Astrocyte of the spinal cord (primary cell): ENCODE data around the gene TET1.
"Not testable (repeated sequence)": the region's sequence is repeated elsewhere in the genome, so short reads cannot be mapped to it uniquely, and the experiment has no call there.

Experiments used
- DNase-seq: peaks from one replicate; pipeline ENCODE4 v3.0.0; 2011; ENCODE audit warnings: low read depth, low spot score
- H3K4me3 ChIP-seq: 2 replicates; pipeline ENCODE4 v1.5.1; 2011; ENCODE audit warnings: low read depth, mild to moderate bottlenecking, low read length, moderate library complexity
- CTCF ChIP-seq: IDR thresholded peaks from 2 replicates; pipeline ENCODE4 v1.5.1; 2012; ENCODE audit warnings: low read depth, mild to moderate bottlenecking, low read length, inconsistent platforms
- in situ Hi-C: cut with HindIII; loops from 2 replicates; pipeline ENCODE4 v1.10.0; 2017; ENCODE audit warnings: low sequenced_read_pairs

The TET1 gene

DNA sequence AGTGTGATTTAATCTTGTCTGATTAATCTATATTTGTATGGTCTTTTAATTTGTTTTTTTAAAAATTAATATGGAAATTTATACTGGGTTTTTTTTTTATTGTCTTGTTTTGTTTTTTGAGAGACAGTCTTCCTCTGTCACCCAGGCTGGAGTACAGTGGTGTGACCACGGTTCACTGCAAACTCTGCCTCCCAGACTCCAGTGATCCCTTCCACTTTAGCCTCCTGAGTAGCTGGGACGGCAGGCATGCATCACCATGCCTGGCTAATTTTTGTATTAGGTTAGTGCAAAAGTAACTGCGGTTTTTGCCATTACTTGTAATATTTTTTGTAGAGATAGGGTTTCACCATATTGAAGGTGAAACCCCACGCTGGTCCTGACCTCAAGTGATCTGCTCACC, 73.1 kb downstream of the TET1 start:
- no peak overlapping the region for H3K4me3 ChIP-seq
- in situ Hi-C loops = no loop called here
- TF ChIP-seq CTCF = no peak
- no peak for DNase-seq

- no peak overlapping the region for H3K4me3 ChIP-seq
- in situ Hi-C loops = no loop called here
- DNase-seq = no peak
- no peak for TF ChIP-seq CTCF
Observed at GRCh38 chr10:68633816-68634466, 73.8 kb downstream of the TET1 start.

DNA sequence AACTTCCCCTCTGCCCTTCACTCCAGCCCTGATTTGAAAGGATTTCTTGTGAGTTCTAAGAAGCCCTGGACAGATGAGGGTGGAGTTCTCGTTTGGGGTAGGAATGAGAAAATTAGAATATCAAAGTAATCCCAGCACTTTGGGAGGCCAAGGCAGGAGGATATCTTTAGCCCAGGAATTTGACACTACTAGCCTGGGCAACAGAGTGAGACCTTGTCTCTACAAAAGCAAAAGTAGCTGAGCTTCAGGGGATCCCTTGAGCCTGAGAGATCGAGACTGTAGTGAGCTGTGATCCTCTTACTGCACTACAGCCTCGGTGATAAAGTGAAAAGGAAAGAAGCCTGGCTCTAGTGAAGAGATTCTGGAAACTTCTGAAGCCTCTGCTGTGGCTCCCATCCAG, 76.2 kb downstream of the TET1 start:
- no peak for DNase-seq
- H3K4me3 ChIP-seq = no peak overlapping the region
- no peak for TF ChIP-seq CTCF
- in situ Hi-C loops = no loop called here

- H3K4me3 ChIP-seq, in situ Hi-C loops, DNase-seq: not testable (repeated sequence)
Observed at GRCh38 chr10:68643550-68643949, 83.4 kb downstream of the TET1 start.

DNA sequence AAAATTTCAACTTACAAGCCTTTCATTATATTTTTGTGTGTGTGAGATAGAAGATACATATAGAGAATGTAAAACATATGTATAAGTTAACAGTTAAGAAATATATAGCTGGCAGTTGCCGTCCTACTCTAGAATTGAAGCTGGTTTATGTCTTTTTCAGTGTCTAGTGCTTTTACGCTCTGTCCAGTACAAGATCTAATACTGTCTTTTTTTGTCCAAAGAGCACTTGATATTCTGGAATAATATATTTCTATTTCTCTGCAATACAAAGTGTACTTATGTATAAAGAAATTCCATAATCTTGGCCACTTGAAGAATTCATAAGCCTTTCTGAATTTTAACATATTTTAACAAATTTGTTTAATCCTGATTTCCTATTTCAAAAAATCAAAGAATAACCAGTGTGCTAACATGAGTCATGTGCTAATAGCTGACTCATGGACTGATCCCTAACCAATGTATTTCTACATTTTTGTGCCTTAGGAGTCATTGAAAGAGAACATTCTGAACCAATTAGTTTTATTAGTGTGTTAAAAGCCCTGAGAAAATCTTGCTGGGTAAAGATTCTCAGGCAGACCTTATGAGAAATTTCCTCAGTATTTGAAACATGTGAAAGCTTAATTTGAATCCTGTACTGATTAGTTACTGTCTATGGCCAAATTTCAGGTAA, 87.7 kb downstream of the TET1 start:
- no peak for TF ChIP-seq CTCF
- in situ Hi-C loops = no loop called here
- no peak overlapping the region for H3K4me3 ChIP-seq
- peak; percentile 87 for DNase-seq

DNA sequence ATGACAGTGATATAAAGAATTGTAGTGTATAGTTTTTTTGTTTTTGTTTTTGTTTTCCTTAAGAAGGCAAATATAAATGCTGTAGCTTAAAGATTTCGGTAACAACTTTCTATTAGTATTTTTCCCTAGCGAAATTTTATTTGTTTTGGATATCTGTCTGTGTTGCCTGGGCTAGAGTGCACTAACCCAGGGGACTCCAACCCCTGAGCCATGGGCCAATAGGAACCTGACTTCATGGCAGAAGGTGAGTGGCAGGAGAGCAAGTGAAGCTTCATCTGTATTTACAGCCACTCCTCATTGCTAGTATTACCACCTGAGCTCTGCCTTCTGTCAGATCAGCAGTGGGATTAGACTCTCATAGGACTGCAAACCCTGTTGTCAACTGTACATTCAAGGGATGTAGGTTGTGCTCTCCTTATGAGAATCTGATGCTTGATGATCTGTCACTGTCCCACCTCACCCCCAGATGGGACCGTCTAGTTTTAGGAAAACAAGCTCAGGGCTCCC, 95.5 kb downstream of the TET1 start:
- no peak for TF ChIP-seq CTCF
- H3K4me3 ChIP-seq = no peak overlapping the region
- DNase-seq = no peak
- in situ Hi-C loops = no loop called here

GRCh38 chr10:68665841-68666240, 105.7 kb downstream of the TET1 start:
- H3K4me3 ChIP-seq = no peak overlapping the region
- no peak for DNase-seq
- in situ Hi-C loops = no loop called here
- no peak for TF ChIP-seq CTCF
